GM12878 (cell line): ENCODE measurements around the gene SPINT4. TPM values are rescaled to one million over a fixed set of nuclear protein-coding genes. Genes with fewer than 3 reads are reported as not detected.

Experiments
- ATAC-seq: fragments of 200-7000 bp; cut with Tn5 transposase; 3 replicates; pipeline ENCODE4 v1.9.1; 2020; ENCODE audit warnings: mild to moderate bottlenecking, moderate library complexity
- BruUV-seq: library from RNA; stranded (reverse); fragments of 400-500 nt; replicated peaks from 2 replicates; lab custom pipeline; 2021; lab: Mats Ljungman, UMichigan
- CTCF ChIA-PET: fragments of 300-600 bp; sonication (Branson Sonifier 250); formaldehyde crosslinking; extraction: SDS; loops from one replicate; lab custom pipeline; 2021; ENCODE audit warnings: inconsistent platforms; lab: Yijun Ruan, JAX
- POLR2A ChIA-PET: fragments of 350-600 bp; formaldehyde crosslinking; extraction: SDS; loops from one replicate; lab custom pipeline; 2021; ENCODE audit warnings: inconsistent platforms; lab: Charles Lee
- RAD21 ChIA-PET: fragments of 300-600 bp; sonication (Branson Sonifier 250); formaldehyde crosslinking; loops from one replicate; lab custom pipeline; 2023; ENCODE audit warnings: antibody characterized with exemption; ENCODE audit not compliant: unreplicated experiment; lab: Charles Lee
- SMC1A ChIA-PET: fragments of 300-600 bp; sonication (Branson Sonifier 250); formaldehyde crosslinking; loops from one replicate; lab custom pipeline; 2023; ENCODE audit not compliant: unreplicated experiment, uncharacterized antibody; lab: Charles Lee
- DNase-seq: peaks from one replicate; pipeline ENCODE4 v3.0.0-alpha.2; 2011; ENCODE audit warnings: low read depth, low spot score
- FAIRE-seq: peaks from 3 replicates; lab custom pipeline; 2011; peaks lifted over from hg19 to GRCh38; lab: Jason Lieb, UNC
- H2AFZ ChIP-seq: 2 replicates; pipeline ENCODE4 v1.6.0; 2011; ENCODE audit warnings: low read depth, low read length, control low read depth; ENCODE audit not compliant: control insufficient read depth
- H3K27ac ChIP-seq: 2 replicates; pipeline ENCODE4 v1.5.1; 2011; ENCODE audit warnings: control low read depth; ENCODE audit not compliant: control insufficient read depth, insufficient read depth
- H3K27me3 ChIP-seq, 2 experiments: replicated peaks in 1 of 2; 2 replicates each; pipeline versions ENCODE4 v1.6.0 to v1.6.1; 2011; ENCODE audit warnings: low read length in 1 of 2; ENCODE audit not compliant: control insufficient read depth in 2 of 2, insufficient read depth in 2 of 2
- H3K36me3 ChIP-seq, 2 experiments: 2 replicates each; pipeline ENCODE4 v1.5.1; 2011; ENCODE audit warnings: low read length in 1 of 2; ENCODE audit not compliant: control insufficient read depth in 2 of 2, insufficient read depth in 2 of 2
- H3K4me1 ChIP-seq: 2 replicates; pipeline ENCODE4 v1.6.1; 2011; ENCODE audit warnings: mild to moderate bottlenecking, low read length, moderate library complexity, mixed read lengths; ENCODE audit not compliant: control insufficient read depth, insufficient read depth
- H3K4me2 ChIP-seq: 2 replicates; pipeline ENCODE4 v1.6.0; 2011; ENCODE audit warnings: control low read depth; ENCODE audit not compliant: control insufficient read depth, insufficient read depth
- H3K4me3 ChIP-seq: fragments of 200-600 bp; sonication (generic); 2 replicates; pipeline ENCODE4 v1.5.1; 2016
- H3K79me2 ChIP-seq: 2 replicates; pipeline ENCODE4 v1.6.0; 2011; ENCODE audit warnings: low read length; ENCODE audit not compliant: control insufficient read depth, insufficient read depth
- H3K9ac ChIP-seq: 2 replicates; pipeline ENCODE4 v1.8.0; 2011; ENCODE audit warnings: low read length, control low read depth, mixed read lengths; ENCODE audit not compliant: control insufficient read depth, insufficient read depth
- H3K9me3 ChIP-seq: replicated peaks from 3 replicates; pipeline ENCODE4 v1.5.1; 2011; ENCODE audit warnings: mild to moderate bottlenecking, low read length; ENCODE audit not compliant: control insufficient read depth, insufficient read depth
- H4K20me1 ChIP-seq: 2 replicates; pipeline ENCODE4 v1.6.0; 2011; ENCODE audit not compliant: control insufficient read depth, insufficient read depth
- ATF7 ChIP-seq: fragments of 450-650 bp; IDR thresholded peaks from 2 replicates; pipeline ENCODE4 v1.6.1; 2016; ENCODE audit warnings: low read depth, mild to moderate bottlenecking
- BMI1 ChIP-seq: fragments of 450-650 bp; IDR thresholded peaks from 2 replicates; pipeline ENCODE4 v1.6.1; 2016; ENCODE audit warnings: mild to moderate bottlenecking, moderate library complexity, borderline replicate concordance
- CEBPZ ChIP-seq: fragments of 150-350 bp; IDR thresholded peaks from 2 replicates; pipeline ENCODE4 v1.6.1; 2016; ENCODE audit warnings: low read depth, low read length
- CUX1 ChIP-seq: IDR thresholded peaks from 2 replicates; pipeline ENCODE4 v1.6.1; 2012; ENCODE audit warnings: improper control_type of control experiment, low read depth, low read length; ENCODE audit not compliant: insufficient replicate concordance
- ESRRA ChIP-seq: IDR thresholded peaks from 2 replicates; pipeline ENCODE4 v1.6.1; 2012; ENCODE audit warnings: mild to moderate bottlenecking, low read length, improper control_type of control experiment
- FOXK2 ChIP-seq: fragments of 450-650 bp; IDR thresholded peaks from 2 replicates; pipeline ENCODE4 v1.6.1; 2017; ENCODE audit warnings: mild to moderate bottlenecking, moderate library complexity
- NR2C1 ChIP-seq: fragments of 450-650 bp; IDR thresholded peaks from 2 replicates; pipeline ENCODE4 v1.6.1; 2017; ENCODE audit warnings: antibody characterized with exemption, mild to moderate bottlenecking, moderate library complexity
- POLR2A ChIP-seq: IDR thresholded peaks from 2 replicates; pipeline ENCODE4 v1.6.1; 2011; ENCODE audit warnings: low read depth, mild to moderate bottlenecking, low read length
- RB1 ChIP-seq: fragments of 450-650 bp; formaldehyde crosslinking; IDR thresholded peaks from 2 replicates; pipeline ENCODE4 v1.6.1; 2017; ENCODE audit warnings: mild to moderate bottlenecking, borderline replicate concordance
- YBX1 ChIP-seq: fragments of 450-650 bp; IDR thresholded peaks from 2 replicates; pipeline ENCODE4 v1.6.1; 2016; ENCODE audit warnings: antibody characterized with exemption
- in situ Hi-C: fragments of 300-500 bp; cut with MboI; formaldehyde crosslinking; loops from 9 replicates; pipeline ENCODE4 v1.14.3; 2018; ENCODE audit warnings: mixed read lengths
- intact Hi-C: fragments of 100-400 bp; cut with micrococcal nuclease; formaldehyde crosslinking; loops from one replicate; pipeline ENCODE4 v1.14.2; 2022; ENCODE audit not compliant: unreplicated experiment
- polyA plus RNA-seq, 11 experiments: library from polyadenylated mRNA; depleted of rRNA in 4 of 11; unstranded in 6 of 11; stranded (reverse) in 5 of 11; fragments of >200 nt; fragmentation: Nextera tagmentation in 4 of 11; fragmentation: Illumina TruSeq in 1 of 11; extraction: Ambion mirVana in 4 of 11; extraction: Trizol in 1 of 11; gene quantifications; 1 replicate in 1 of 11; 2 replicates in 10 of 11; pipeline versions ENCODE4 v1.2.1 to v1.2.3, GENCODE V29; 2011 to 2016; ENCODE audit warnings: inconsistent platforms in 2 of 11, missing spikeins in 2 of 11, low read depth in 1 of 11
- total RNA-seq, 4 experiments: library from RNA; depleted of rRNA in 3 of 4; stranded (reverse); fragments of >200 nt in 3 of 4; fragmentation: Illumina TruSeq in 1 of 4; extraction: Trizol in 1 of 4; gene quantifications; 2 replicates each; pipeline versions ENCODE4 v1.2.1 to v1.2.3, GENCODE V29; 2013 to 2021
- TF ChIP-seq, protein P1 (sequence below): IDR thresholded peaks from 2 replicates; pipeline ENCODE4 v1.6.1; 2011; ENCODE audit warnings: low read depth, low read length, improper control_type of control experiment, borderline replicate concordance
- TF ChIP-seq, protein P2 (sequence below): fragments of 450-650 bp; IDR thresholded peaks from 2 replicates; pipeline ENCODE4 v1.6.1; 2017; ENCODE audit warnings: mild to moderate bottlenecking, moderate library complexity

Gene SPINT4
- total and polyA plus RNA-seq, 10 of the 15 experiments (the other 5 are each of a cell fraction or from before 2014, with no cell fraction given) = not detected

GRCh38 chr20:45679650-45680049, 42.5 kb upstream of the SPINT4 start:
- ATAC-seq = no peak
- intact Hi-C loops = no loop called here
- ChIA-PET SMC1A (no interaction called here), POLR2A (no interaction called here), RAD21 (no interaction called here), CTCF (no interaction called here)
- no peak for FAIRE-seq
- Histone ChIP-seq H2AFZ (no peak overlapping the region), H3K9ac (no peak overlapping the region), H3K36me3 (no peaks in the 10 kb centered on the region), H3K27me3 (no peaks in the 10 kb centered on the region), H3K79me2 (no peaks in the 10 kb centered on the region), H4K20me1 (no peaks in the 10 kb centered on the region), H3K4me2 (no peak overlapping the region), H3K27ac (no peak overlapping the region), H3K9me3 (peaks cover 3% of the 10 kb centered on the region; the same call in 2 of the 3 replicates), H3K4me1 (no peaks in the 10 kb centered on the region), H3K4me3 (no peak overlapping the region)
- no peak for DNase-seq
- BruUV-seq = no TSS peak
- in situ Hi-C loops = no loop called here
- TF ChIP-seq, protein P1, sequence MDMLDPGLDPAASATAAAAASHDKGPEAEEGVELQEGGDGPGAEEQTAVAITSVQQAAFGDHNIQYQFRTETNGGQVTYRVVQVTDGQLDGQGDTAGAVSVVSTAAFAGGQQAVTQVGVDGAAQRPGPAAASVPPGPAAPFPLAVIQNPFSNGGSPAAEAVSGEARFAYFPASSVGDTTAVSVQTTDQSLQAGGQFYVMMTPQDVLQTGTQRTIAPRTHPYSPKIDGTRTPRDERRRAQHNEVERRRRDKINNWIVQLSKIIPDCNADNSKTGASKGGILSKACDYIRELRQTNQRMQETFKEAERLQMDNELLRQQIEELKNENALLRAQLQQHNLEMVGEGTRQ = no peak
- TF ChIP-seq, protein P2, sequence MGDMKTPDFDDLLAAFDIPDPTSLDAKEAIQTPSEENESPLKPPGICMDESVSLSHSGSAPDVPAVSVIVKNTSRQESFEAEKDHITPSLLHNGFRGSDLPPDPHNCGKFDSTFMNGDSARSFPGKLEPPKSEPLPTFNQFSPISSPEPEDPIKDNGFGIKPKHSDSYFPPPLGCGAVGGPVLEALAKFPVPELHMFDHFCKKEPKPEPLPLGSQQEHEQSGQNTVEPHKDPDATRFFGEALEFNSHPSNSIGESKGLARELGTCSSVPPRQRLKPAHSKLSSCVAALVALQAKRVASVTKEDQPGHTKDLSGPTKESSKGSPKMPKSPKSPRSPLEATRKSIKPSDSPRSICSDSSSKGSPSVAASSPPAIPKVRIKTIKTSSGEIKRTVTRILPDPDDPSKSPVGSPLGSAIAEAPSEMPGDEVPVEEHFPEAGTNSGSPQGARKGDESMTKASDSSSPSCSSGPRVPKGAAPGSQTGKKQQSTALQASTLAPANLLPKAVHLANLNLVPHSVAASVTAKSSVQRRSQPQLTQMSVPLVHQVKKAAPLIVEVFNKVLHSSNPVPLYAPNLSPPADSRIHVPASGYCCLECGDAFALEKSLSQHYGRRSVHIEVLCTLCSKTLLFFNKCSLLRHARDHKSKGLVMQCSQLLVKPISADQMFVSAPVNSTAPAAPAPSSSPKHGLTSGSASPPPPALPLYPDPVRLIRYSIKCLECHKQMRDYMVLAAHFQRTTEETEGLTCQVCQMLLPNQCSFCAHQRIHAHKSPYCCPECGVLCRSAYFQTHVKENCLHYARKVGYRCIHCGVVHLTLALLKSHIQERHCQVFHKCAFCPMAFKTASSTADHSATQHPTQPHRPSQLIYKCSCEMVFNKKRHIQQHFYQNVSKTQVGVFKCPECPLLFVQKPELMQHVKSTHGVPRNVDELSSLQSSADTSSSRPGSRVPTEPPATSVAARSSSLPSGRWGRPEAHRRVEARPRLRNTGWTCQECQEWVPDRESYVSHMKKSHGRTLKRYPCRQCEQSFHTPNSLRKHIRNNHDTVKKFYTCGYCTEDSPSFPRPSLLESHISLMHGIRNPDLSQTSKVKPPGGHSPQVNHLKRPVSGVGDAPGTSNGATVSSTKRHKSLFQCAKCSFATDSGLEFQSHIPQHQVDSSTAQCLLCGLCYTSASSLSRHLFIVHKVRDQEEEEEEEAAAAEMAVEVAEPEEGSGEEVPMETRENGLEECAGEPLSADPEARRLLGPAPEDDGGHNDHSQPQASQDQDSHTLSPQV = no peak
- TF ChIP-seq CUX1 = no peak
- no peak for TF ChIP-seq BMI1
- TF ChIP-seq RB1 = no peak
- TF ChIP-seq ESRRA = no peak
- no peak for TF ChIP-seq CEBPZ
- TF ChIP-seq FOXK2 = no peak
- no peak for TF ChIP-seq POLR2A
- TF ChIP-seq YBX1 = no peak
- TF ChIP-seq NR2C1 = no peak
- TF ChIP-seq ATF7 = no peak
